Fibroblast of lung (primary cell): ENCODE measurements around the gene TSPOAP1. TPM values are rescaled to one million over a fixed set of nuclear protein-coding genes. Genes with fewer than 3 reads are reported as not detected.
A peak's percentile ranks its signal among the peaks of the same experiment; 100 is the strongest.

Source experiments
- DNase-seq, 2 donors: peaks; one replicate each; pipeline versions ENCODE4 v3.0.0 to v3.0.0-alpha.2; 2010; ENCODE audit warnings: low read depth in 2 of 2
- H2AFZ ChIP-seq: 2 replicates; pipeline ENCODE4 v1.5.1; 2012; ENCODE audit warnings: low read length, control low read depth, inconsistent platforms
- H3K27ac ChIP-seq: 2 replicates; pipeline ENCODE4 v1.5.1; 2011; ENCODE audit warnings: low read length, control low read depth; ENCODE audit not compliant: insufficient read depth
- H3K27me3 ChIP-seq: 2 replicates; pipeline ENCODE4 v1.5.1; 2011; ENCODE audit warnings: mild to moderate bottlenecking, low read length; ENCODE audit not compliant: control insufficient read depth, insufficient read depth
- H3K36me3 ChIP-seq: 2 replicates; pipeline ENCODE4 v1.5.1; 2011; ENCODE audit warnings: low read length; ENCODE audit not compliant: control insufficient read depth, insufficient read depth
- H3K4me1 ChIP-seq: 2 replicates; pipeline ENCODE4 v1.5.1; 2011; ENCODE audit warnings: low read length; ENCODE audit not compliant: control insufficient read depth, insufficient read depth; ENCODE audit errors: extremely low read depth
- H3K4me2 ChIP-seq: 2 replicates; pipeline ENCODE4 v1.5.1; 2011; ENCODE audit warnings: low read length, control low read depth; ENCODE audit not compliant: insufficient read depth; ENCODE audit errors: extremely low read depth
- H3K4me3 ChIP-seq, 4 experiments: fragments of 200-600 bp in 1 of 4; sonication (generic) in 1 of 4; replicated peaks in 1 of 4; 2 replicates each; pipeline ENCODE4 v1.5.1; 2011 to 2016; ENCODE audit warnings: low read length in 4 of 4, low read depth in 3 of 4, mild to moderate bottlenecking in 3 of 4, control low read depth in 2 of 4, inconsistent platforms in 1 of 4, mixed read lengths in 1 of 4; ENCODE audit not compliant: insufficient read depth in 1 of 4; ENCODE audit errors: control extremely low read depth in 1 of 4
- H3K79me2 ChIP-seq: 2 replicates; pipeline ENCODE4 v1.5.1; 2012; ENCODE audit warnings: mild to moderate bottlenecking, low read length, inconsistent platforms; ENCODE audit not compliant: control insufficient read depth, insufficient read depth
- H3K9ac ChIP-seq: 2 replicates; pipeline ENCODE4 v1.5.1; 2011; ENCODE audit warnings: mild to moderate bottlenecking, low read length, control low read depth; ENCODE audit not compliant: insufficient read depth
- H3K9me3 ChIP-seq: 2 replicates; pipeline ENCODE4 v1.5.1; 2012; ENCODE audit warnings: low read depth, low read length; ENCODE audit not compliant: control insufficient read depth, insufficient read depth
- H4K20me1 ChIP-seq: 2 replicates; pipeline ENCODE4 v1.5.1; 2011; ENCODE audit warnings: low read length; ENCODE audit not compliant: control insufficient read depth, insufficient read depth; ENCODE audit errors: extremely low read depth
- CTCF ChIP-seq, 2 donors: IDR thresholded peaks in 1 of 2; conservative IDR thresholded peaks in 1 of 2; 1 replicate in 1 of 2; 2 replicates in 1 of 2; pipeline ENCODE4 v1.5.1; 2011 to 2012; ENCODE audit warnings: low read length in 2 of 2, control low read depth in 1 of 2, inconsistent platforms in 1 of 2, low read depth in 1 of 2, mild to moderate bottlenecking in 1 of 2
- EZH2 ChIP-seq: IDR thresholded peaks from 2 replicates; pipeline ENCODE4 v1.5.1; 2012; ENCODE audit warnings: low read length, control low read depth, mild to moderate bottlenecking; ENCODE audit errors: missing control alignments
- polyA plus RNA-seq, 2 donors: library from polyadenylated mRNA; depleted of rRNA in 1 of 2; stranded (reverse) in 1 of 2; unstranded in 1 of 2; fragments of >200 nt; gene quantifications; 2 replicates each; pipeline ENCODE4 v1.2.1, GENCODE V29; 2011 to 2012; ENCODE audit warnings: missing spikeins in 1 of 2
- total RNA-seq: library from RNA; depleted of rRNA; stranded (reverse); fragments of >200 nt; gene quantifications from 2 replicates; pipeline ENCODE4 v1.2.1, GENCODE V29; 2014

TSPOAP1 gene
- total and polyA plus RNA-seq, 2 donors (not counting 1 experiment from before 2014, with no cell fraction given), result 0.23 to 4.0 TPM

- H4K20me1 ChIP-seq, result no peaks in the 10 kb centered on the region
- H3K36me3 ChIP-seq, result no peaks in the 10 kb centered on the region
- H3K27ac ChIP-seq, result no peak overlapping the region
- H2AFZ ChIP-seq, result no peak overlapping the region
- DNase-seq, result no peak
- H3K4me2 ChIP-seq, result no peak overlapping the region
- peaks cover 13% of the 10 kb centered on the region for H3K27me3 ChIP-seq
- H3K4me1 ChIP-seq, result no peaks in the 10 kb centered on the region
- no peak overlapping the region for H3K9ac ChIP-seq
- H3K79me2 ChIP-seq, result no peaks in the 10 kb centered on the region
- TF ChIP-seq EZH2 (peak; percentile 28), CTCF (conservative IDR thresholded peaks at IDR 0.05 in 1 of 2, IDR thresholded peaks at IDR 0.05 in 1 of 2; ENCODE audit: low read depth in 1 of 2, low read length in 2 of 2) (peak; percentile 7 to 28)
- no peaks in the 10 kb centered on the region for H3K9me3 ChIP-seq
- H3K4me3 ChIP-seq, result no peak overlapping the region
Observed at GRCh38 chr17:58329035-58329809, 627 bp upstream of the TSPOAP1 start.

GRCh38 chr17:58327363-58328194, 1.0 kb downstream of the TSPOAP1 start:
- Histone ChIP-seq H3K4me1 (no peaks in the 10 kb centered on the region), H3K4me2 (no peak overlapping the region), H3K79me2 (no peaks in the 10 kb centered on the region), H3K27ac (no peak overlapping the region), H3K9ac (no peak overlapping the region), H3K4me3 (no peak overlapping the region), H2AFZ (no peak overlapping the region), H4K20me1 (no peaks in the 10 kb centered on the region), H3K36me3 (no peaks in the 10 kb centered on the region), H3K9me3 (no peaks in the 10 kb centered on the region), H3K27me3 (peaks cover 18% of the 10 kb centered on the region)
- DNase-seq, result peak in 1 of 2 donors; percentile 18
- no peak for TF ChIP-seq EZH2

DNA sequence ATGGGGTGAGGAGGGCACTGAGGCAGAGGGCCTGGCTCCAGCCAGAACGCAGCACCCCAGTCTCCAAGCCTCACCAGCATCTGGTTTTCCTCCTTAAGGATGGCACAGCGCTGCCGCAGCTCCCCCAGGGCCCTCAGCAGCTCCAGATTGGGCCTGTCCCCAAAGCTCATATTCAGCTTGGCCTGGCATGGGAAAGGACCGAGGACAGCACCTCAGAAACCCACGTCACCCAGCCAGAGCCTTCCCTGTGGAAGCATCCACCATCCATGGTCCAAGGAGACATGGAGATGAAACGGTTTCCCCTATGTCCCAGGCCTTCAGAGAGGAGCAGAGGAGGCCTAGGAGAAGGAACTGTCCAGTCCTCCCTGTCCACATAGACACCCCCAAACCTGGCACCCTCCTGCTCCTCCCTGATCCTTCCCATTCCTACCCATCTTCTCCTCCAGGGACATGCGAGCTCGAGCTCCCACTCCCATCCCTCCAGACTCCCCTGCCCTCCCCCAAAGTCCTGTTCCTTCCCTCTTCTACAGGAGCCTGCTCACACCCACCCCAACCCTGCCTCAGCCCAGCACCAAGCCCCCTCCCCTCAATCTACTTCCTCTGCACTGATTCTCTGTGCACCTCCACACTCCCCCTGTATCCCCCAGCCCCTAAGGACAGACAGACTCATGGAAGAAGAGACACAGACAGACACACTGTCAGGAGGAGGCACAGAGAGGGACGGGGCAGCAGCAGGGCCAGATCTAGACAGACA, 1.8 kb downstream of the TSPOAP1 start:
- H3K36me3 ChIP-seq, result no peaks in the 10 kb centered on the region
- H4K20me1 ChIP-seq, result no peaks in the 10 kb centered on the region
- DNase-seq, result no peak
- H3K79me2 ChIP-seq, result no peaks in the 10 kb centered on the region
- TF ChIP-seq CTCF (conservative IDR thresholded peaks at IDR 0.05 in 1 of 2, IDR thresholded peaks at IDR 0.05 in 1 of 2; ENCODE audit: low read depth in 1 of 2, low read length in 2 of 2), result no peak
- TF ChIP-seq EZH2, result no peak
- no peak overlapping the region for H3K4me2 ChIP-seq
- peaks cover 18% of the 10 kb centered on the region for H3K27me3 ChIP-seq
- H3K27ac ChIP-seq, result no peak overlapping the region
- H3K4me3 ChIP-seq, result no peak overlapping the region
- no peak overlapping the region for H3K9ac ChIP-seq
- H2AFZ ChIP-seq, result no peak overlapping the region
- H3K4me1 ChIP-seq, result no peaks in the 10 kb centered on the region
- H3K9me3 ChIP-seq, result no peaks in the 10 kb centered on the region
